ENCODE results near the gene GALR1.

GRCh38 chr18:77267969-77268368, 18.3 kb downstream of the GALR1 start:
- TF ChIP-seq EP300 (IDR thresholded peaks at IDR 0.05) (no peak), POLR2A (IDR thresholded peaks at IDR 0.05) (no peak)
